Mucosa of descending colon (tissue), 3 donors: ENCODE results near the gene TMEM45A. TPM values are rescaled to one million over a fixed set of nuclear protein-coding genes. Genes with fewer than 3 reads are reported as not detected.
"Not testable (repeated sequence)": the region's sequence is repeated elsewhere in the genome, so short reads cannot be mapped to it uniquely, and the experiment has no call there.

Experiments used
- ATAC-seq: fragments of 200-7000 bp; cut with Tn5 transposase; one replicate; pipeline ENCODE4 v1.9.1; 2020; ENCODE audit warnings: mild to moderate bottlenecking, moderate library complexity
- DNase-seq, 3 donors: peaks; one replicate each; pipeline ENCODE4 v3.0.0-alpha.2; 2020
- H3K36me3 ChIP-seq: fragments of 200-600 bp; one replicate; pipeline ENCODE4 v1.8.0; 2021; ENCODE audit warnings: low read depth, mild to moderate bottlenecking
- H3K4me1 ChIP-seq: fragments of 200-600 bp; one replicate; pipeline ENCODE4 v1.8.0; 2021; ENCODE audit warnings: low read depth, mild to moderate bottlenecking
- H3K4me3 ChIP-seq: fragments of 200-600 bp; one replicate; pipeline ENCODE4 v1.8.0; 2021; ENCODE audit warnings: mild to moderate bottlenecking
- H3K9me3 ChIP-seq: fragments of 200-600 bp; one replicate; pipeline ENCODE4 v1.8.0; 2021; ENCODE audit warnings: mild to moderate bottlenecking
- intact Hi-C, 2 donors: fragments of 100-400 bp; cut with DNase I in 1 of 2; cut with micrococcal nuclease in 1 of 2; formaldehyde crosslinking; loops; one replicate each; pipeline versions ENCODE4 v1.11.0 to v1.11.1; 2022; cut with DNase I, micrococcal nuclease
- total RNA-seq, 3 donors: library from RNA; stranded (reverse); fragmentation: NEBNext Ultra II Directional in 2 of 3; extraction: Animal tissue kit (Norgen Biotek cat#: 25700) in 2 of 3; gene quantifications; one replicate each; pipeline versions ENCODE4 v1.2.1 to v1.2.4, GENCODE V29; 2021 to 2023
- TF ChIP-seq, protein P1 (sequence below): fragments of 200-600 bp; IDR thresholded peaks from one replicate; pipeline ENCODE4 v1.8.0; 2022; ENCODE audit warnings: antibody characterized with exemption, mild to moderate bottlenecking
- donor health status: DM: no; HTN: no; CAD: no; lungs with moderate emphysema.
- donor health status: DM: no; HTN: no; CAD: no.
- donor health status: DM: no; HTN: yes; CAD: no.

The TMEM45A gene
- total RNA-seq, 3 donors from 2014 or later = 1.9 to 11.4 (median 6.0) TPM

DNA sequence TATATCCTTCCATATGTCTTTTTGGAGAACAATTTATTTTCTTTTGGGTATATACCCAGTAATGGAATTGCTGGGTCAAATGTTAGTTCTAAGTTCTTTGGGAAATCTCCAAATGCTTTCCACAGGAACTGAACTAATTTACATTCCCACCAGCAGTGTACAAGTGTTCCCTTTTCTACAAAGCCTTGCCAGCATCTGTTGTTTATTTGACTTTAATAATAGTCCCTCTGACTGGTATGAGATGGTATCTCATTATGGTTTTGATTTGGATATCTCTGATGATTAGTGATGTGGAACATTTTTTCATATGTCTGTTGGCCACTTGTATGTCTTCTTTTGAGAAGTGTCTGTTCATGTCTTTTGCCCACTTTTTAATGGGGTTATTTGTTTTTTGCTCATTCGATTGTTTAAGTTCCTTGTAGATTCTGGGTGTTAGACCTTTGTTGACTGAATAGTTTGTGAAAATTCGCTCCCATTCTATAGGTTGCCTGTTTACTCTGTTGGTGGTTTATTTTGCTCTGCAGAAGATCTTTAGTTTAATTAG is 48.4 kb downstream of the TMEM45A start:
- TF ChIP-seq, protein P1, sequence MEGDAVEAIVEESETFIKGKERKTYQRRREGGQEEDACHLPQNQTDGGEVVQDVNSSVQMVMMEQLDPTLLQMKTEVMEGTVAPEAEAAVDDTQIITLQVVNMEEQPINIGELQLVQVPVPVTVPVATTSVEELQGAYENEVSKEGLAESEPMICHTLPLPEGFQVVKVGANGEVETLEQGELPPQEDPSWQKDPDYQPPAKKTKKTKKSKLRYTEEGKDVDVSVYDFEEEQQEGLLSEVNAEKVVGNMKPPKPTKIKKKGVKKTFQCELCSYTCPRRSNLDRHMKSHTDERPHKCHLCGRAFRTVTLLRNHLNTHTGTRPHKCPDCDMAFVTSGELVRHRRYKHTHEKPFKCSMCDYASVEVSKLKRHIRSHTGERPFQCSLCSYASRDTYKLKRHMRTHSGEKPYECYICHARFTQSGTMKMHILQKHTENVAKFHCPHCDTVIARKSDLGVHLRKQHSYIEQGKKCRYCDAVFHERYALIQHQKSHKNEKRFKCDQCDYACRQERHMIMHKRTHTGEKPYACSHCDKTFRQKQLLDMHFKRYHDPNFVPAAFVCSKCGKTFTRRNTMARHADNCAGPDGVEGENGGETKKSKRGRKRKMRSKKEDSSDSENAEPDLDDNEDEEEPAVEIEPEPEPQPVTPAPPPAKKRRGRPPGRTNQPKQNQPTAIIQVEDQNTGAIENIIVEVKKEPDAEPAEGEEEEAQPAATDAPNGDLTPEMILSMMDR = no peak
- Histone ChIP-seq H3K9me3 (no peaks in the 10 kb centered on the region), H3K36me3 (no peaks in the 10 kb centered on the region), H3K4me1 (no peaks in the 10 kb centered on the region), H3K4me3 (no peak overlapping the region)
- no peak for ATAC-seq
- no peak for DNase-seq
- intact Hi-C loops = no loop called here

DNA sequence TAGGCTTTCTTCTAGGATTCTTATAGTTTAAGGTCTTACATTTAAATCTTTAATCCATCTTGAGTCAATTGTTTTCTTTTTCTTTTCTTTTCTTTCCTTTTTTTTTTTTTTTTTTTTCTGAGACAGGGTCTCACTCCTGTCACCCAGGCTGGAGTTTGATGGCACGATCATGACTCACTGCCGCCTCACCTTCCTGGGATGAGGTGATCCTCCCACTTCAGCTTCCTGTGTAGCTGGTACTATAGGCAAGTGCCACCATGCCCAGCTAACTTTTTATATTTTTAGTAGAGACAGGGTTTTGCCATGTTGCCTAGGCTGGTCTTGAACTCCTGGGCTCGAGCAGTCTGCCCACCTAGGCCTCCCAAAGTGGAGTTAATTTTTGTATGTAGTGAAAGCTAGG is 49.0 kb downstream of the TMEM45A start:
- H3K4me1 ChIP-seq, intact Hi-C loops, ATAC-seq, H3K4me3 ChIP-seq, DNase-seq, H3K36me3 ChIP-seq, H3K9me3 ChIP-seq: not testable (repeated sequence)

DNA sequence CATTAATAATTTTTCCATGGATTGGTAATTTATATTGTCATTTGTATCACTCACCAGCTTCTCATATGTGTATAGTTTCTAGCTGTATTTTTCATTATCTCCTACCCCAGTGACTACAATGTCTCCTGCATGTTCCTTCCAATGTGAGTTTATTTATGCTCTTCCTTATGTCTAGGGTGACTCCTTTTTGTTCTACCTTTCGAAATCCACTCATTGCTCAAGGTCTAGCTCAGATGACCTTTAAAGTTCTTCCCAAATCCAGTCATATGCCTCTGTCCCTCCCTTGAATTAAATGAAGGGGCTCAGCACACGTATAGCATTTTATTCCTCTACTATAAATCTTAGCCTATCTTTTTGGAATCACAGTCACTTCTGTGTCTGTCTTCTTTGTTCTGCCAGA is 53.0 kb downstream of the TMEM45A start:
- Histone ChIP-seq H3K36me3 (no peaks in the 10 kb centered on the region), H3K9me3 (no peaks in the 10 kb centered on the region), H3K4me3 (no peak overlapping the region), H3K4me1 (no peaks in the 10 kb centered on the region)
- intact Hi-C loops = no loop called here
- TF ChIP-seq, protein P1 = no peak
- ATAC-seq = no peak
- no peak for DNase-seq

DNA sequence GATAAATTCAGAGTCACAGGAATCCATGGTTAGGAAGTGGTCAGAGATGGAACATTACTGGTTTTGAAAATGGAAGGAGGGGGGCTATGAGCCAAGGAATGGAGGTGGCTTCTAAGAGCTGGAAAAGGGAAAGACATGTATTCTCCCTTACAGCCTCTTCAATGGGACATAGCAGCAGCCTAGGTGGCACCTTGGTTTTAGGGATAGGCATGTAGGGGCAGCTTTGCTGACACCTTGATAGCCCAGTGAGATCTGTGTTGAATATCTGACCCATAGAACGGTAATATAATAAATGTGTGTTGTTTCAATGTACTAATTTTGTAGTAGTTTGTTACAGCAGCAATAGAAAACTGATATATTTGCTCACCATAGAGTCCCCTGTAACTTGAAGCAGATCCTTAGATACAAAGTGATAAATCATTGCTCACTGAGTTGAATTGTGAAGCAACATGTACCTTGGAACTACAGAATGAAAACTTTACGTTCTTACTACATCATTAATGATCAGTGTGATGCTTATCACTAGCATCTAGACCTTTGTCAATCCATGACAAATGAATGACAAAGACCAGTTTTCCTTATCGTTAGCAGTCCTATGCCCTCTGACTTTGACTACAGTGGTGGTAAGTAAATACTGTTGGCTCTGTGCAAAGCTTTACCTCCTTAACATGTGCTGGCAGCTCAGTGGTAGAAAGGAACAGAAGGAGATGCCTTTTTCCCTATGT is 53.8 kb downstream of the TMEM45A start:
- Histone ChIP-seq H3K9me3 (no peaks in the 10 kb centered on the region), H3K36me3 (no peaks in the 10 kb centered on the region), H3K4me1 (no peaks in the 10 kb centered on the region), H3K4me3 (no peak overlapping the region)
- DNase-seq = no peak
- ATAC-seq = no peak
- intact Hi-C loops = no loop called here
- TF ChIP-seq, protein P1 = no peak

DNA sequence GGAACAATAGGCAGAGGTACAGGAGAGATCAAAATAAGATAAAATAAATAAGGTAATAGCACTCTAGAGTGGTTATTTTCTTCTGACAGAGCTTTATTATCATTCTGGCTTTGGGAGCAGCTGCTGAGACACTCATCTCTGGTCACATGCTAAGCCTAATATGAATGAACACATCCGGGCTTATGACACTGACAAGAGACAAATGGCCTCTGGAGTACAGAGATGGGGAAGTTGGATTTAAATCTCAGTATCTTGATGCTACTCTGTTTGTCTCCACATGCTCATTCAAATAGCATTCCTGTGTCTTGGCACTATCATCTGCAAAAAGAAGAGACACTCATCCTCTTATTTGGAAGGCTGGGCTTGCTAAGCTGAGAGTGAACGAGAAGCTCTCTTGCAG is 55.6 kb downstream of the TMEM45A start:
- DNase-seq = no peak
- H3K4me3 ChIP-seq = no peak overlapping the region

More for the DNA sequence above, 55.6 kb downstream of the TMEM45A start:
- Histone ChIP-seq H3K36me3 (no peaks in the 10 kb centered on the region), H3K4me1 (no peaks in the 10 kb centered on the region), H3K9me3 (no peaks in the 10 kb centered on the region)
- intact Hi-C loops = no loop called here
- TF ChIP-seq, protein P1 = no peak
- no peak for ATAC-seq
